HL-60/S4 treated with phorbol 12-myristate 13-acetate at 8.2 ng/mL for 4 days and 3 days (cell line): ENCODE data around the gene SMYD2.

Experiments
- in situ Hi-C: fragments of 300-500 bp; cut with MboI; formaldehyde crosslinking; loops from 2 replicates; pipeline ENCODE4 v1.15.0; 2022; ENCODE audit warnings: low sequenced_read_pairs

Gene SMYD2

GRCh38 chr1:214354440-214355148, 73.6 kb downstream of the SMYD2 start:
- in situ Hi-C loops = no loop called here

DNA sequence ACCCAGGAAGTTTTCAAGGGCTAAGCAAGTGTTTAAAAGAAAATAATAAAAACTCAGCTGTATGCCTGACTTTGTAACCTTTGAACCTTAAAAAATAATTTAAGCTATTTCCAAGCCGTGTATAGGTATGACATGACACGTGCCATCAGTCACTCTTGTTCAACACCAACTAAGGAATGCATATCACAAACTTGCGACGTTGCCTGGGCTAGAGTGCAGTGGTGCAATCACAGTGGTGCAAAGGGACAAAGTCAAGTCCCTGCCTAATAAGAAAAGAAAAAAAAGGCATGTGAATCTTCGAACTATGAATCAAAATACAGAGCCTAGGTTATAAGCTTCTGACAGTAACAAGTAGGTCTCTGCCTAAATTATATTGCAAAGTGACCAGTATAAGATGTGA, 79.2 kb downstream of the SMYD2 start:
- in situ Hi-C loops = no loop called here

DNA sequence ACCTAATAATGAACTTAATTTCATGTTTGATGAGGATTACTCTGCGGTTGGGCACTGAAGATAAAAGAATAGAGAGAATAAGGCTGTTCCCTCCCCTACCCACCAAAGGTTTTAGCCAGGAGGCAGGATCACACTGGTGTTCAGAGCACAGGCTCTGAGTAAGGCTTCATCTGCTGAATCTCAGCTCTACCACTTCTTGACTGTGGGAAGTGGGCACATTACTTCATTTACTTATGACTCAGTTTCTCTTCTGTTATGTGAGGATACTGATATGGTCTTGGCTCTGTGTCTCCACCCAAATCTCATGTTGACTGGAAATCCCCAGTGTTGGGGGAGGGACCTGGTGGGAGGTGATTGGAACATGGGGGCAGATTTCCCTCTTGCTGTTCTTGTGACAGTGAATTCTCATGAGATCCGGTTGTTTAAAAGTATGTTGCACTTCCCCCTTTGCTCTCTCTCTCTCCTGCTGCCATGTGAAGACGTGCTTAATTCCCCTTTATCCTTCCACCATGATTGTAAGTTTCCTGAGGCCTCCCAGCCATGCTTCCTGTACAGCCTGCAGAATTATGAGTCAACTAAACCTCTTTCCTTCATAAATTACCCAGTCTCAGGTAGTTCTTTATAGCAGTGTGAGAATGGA, 79.7 kb downstream of the SMYD2 start:
- in situ Hi-C loops = no loop called here

GRCh38 chr1:214361636-214362035, 80.7 kb downstream of the SMYD2 start:
- in situ Hi-C loops = no loop called here

DNA sequence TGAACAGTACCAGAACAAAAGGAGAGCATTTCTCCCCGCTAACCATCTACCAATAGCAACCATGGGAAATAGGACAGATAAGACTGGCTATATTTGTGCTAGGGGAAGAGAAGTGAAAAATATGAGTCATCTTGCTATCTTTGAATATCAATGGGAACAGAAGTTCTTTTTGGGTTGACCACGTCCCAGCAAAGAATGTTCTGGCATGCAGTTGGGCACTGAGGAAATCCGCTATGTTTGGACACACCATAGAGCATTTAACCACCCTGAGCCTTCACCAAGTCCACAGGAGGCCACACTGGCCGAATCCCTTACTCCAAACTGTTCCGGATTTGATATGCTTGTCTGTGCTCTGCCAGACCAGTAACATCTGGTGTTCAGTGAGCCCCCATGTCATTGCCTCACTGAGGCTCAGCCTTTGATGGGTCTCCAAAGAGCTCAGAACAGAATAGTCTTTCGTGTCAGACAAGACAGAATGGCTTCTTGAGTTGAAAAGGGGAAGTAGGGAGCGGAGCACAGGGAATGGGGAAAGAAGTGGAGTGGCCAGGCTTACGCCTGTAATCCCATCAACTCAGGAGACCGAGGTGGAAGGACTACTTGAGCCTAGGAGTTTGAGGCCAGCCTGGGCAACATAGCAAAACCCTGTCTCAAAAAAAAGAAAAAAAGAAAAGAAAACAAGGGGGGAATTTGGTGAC, 81.4 kb downstream of the SMYD2 start:
- in situ Hi-C loops = no loop called here

DNA sequence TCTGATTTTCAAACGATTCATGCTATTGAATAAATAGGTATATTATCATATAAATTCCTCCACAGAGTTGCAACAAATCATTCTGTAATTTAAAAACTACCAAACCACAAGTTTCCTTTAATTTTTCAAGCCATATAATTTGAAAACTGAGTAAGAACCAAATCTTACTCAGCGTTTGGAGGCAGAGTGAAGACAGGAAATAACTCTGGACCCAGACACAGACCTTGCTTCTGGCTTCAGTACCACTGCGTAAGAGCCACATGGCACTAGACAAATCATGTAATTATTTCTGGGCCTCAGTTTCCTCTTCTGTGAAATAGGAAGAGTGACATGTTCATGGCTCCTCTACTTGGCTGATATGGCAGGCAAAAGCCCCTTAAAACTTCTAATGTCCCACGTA, 82.4 kb downstream of the SMYD2 start:
- in situ Hi-C loops = no loop called here

DNA sequence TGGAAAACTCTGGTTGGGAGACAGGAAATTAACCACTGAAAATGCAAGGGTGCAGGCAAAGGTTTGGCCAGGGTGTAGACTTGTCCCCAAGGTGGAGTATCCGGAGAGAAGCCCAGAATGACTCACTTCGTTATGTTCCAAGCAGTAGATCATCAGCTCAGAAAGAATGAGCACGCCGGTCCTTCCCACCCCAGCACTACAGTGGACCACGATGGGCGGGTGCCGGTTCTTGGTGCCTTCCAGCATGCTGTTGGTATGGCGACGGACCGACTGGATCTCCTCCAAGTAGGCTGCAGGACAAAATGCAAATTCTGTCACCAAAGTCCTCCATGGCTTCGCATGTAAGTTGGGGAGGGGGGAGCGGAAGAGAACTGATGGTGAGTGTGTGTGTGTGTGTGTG, 83.4 kb downstream of the SMYD2 start:
- in situ Hi-C loops = no loop called here

GRCh38 chr1:214364786-214365295, 83.9 kb downstream of the SMYD2 start:
- in situ Hi-C loops = no loop called here

- in situ Hi-C loops = no loop called here
Observed at GRCh38 chr1:214367841-214368240, 86.9 kb downstream of the SMYD2 start.

DNA sequence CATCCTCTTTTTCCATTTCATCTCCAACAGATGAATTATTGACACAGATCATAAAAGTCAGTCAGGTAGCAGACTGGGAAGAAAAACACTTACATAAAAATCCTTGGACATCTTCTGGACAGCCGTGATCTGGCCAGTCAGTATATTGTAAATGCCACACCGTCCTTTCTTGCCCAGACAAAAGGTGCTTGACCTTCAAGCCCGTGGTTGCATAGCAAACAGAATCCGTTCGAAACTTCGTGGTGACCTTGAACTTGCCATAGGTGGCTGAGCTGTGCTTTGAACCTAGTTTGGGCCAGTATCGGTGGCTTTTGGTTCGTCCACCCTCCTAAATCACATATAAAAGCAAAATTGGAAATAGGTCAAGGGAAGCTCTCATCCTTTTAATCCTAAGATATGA, 88.4 kb downstream of the SMYD2 start:
- in situ Hi-C loops = no loop called here

- in situ Hi-C loops = no loop called here
Observed at GRCh38 chr1:214370615-214371014, 89.7 kb downstream of the SMYD2 start.

GRCh38 chr1:214372092-214372491, 91.1 kb downstream of the SMYD2 start:
- in situ Hi-C loops = no loop called here

GRCh38 chr1:214377485-214377884, 96.5 kb downstream of the SMYD2 start:
- in situ Hi-C loops = no loop called here

- in situ Hi-C loops = no loop called here
Observed at GRCh38 chr1:214377886-214378285, 96.9 kb downstream of the SMYD2 start.

- in situ Hi-C loops = no loop called here
Observed at GRCh38 chr1:214378492-214378891, 97.5 kb downstream of the SMYD2 start.

GRCh38 chr1:214379236-214379970, 98.4 kb downstream of the SMYD2 start:
- in situ Hi-C loops = no loop called here

- in situ Hi-C loops = no loop called here
Observed at GRCh38 chr1:214380396-214380795, 99.4 kb downstream of the SMYD2 start.

GRCh38 chr1:214380986-214381695, 100.2 kb downstream of the SMYD2 start:
- in situ Hi-C loops = no loop called here

GRCh38 chr1:214383381-214384372, 102.7 kb downstream of the SMYD2 start:
- in situ Hi-C loops = no loop called here
